ENCODE results near the gene PIR. TPM values are rescaled to one million over a fixed set of nuclear protein-coding genes. Genes with fewer than 3 reads are reported as not detected.

PIR gene
- total RNA-seq, 2 donors from 2014 or later: not detected

GRCh38 chrX:15505101-15505500, 12.0 kb upstream of the PIR start:
- Mint-ChIP-seq H3K4me1 (no peaks in the 10 kb centered on the region), H3K4me3 (no peak overlapping the region), H3K27me3 (peaks cover 13% of the 10 kb centered on the region), H3K27ac (no peak overlapping the region), H3K36me3 (ENCODE audit: low read depth) (no peaks in the 10 kb centered on the region)
- H3K9me3 ChIP-seq (ENCODE audit: control insufficient read depth, low read length, poor library complexity, severe bottlenecking): no peaks in the 10 kb centered on the region
- no peak for ATAC-seq
- DNase-seq: no peak

GRCh38 chrX:15504661-15505060, 11.5 kb upstream of the PIR start:
- H3K9me3 ChIP-seq (ENCODE audit: control insufficient read depth, low read length, poor library complexity, severe bottlenecking): no peaks in the 10 kb centered on the region
- Mint-ChIP-seq H3K4me1 (no peaks in the 10 kb centered on the region), H3K27ac (no peak overlapping the region), H3K27me3 (peaks cover 13% of the 10 kb centered on the region), H3K36me3 (ENCODE audit: low read depth) (no peaks in the 10 kb centered on the region), H3K4me3 (no peak overlapping the region)
- DNase-seq (no peak), ATAC-seq (no peak)

GRCh38 chrX:15501506-15501905, 8.4 kb upstream of the PIR start:
- DNase-seq: no peak
- Mint-ChIP-seq H3K4me1 (peaks cover 4% of the 10 kb centered on the region), H3K4me3 (no peak overlapping the region), H3K27ac (no peak overlapping the region), H3K27me3 (peaks cover 18% of the 10 kb centered on the region), H3K36me3 (ENCODE audit: low read depth) (no peaks in the 10 kb centered on the region)
- no peak for ATAC-seq
- no peaks in the 10 kb centered on the region for H3K9me3 ChIP-seq (ENCODE audit: control insufficient read depth, low read length, poor library complexity, severe bottlenecking)

GRCh38 chrX:15500497-15500966, 7.4 kb upstream of the PIR start, which contains the start of gene BMX:
Gene BMX, plus strand, starts transcription at chrX:15500807. Its CDS starts 7,547 bp downstream, at chrX:15508354.
- no peaks in the 10 kb centered on the region for H3K9me3 ChIP-seq (ENCODE audit: control insufficient read depth, low read length, poor library complexity, severe bottlenecking)
- H3K27ac Mint-ChIP-seq: no peak within 1 kb of the TSS
- peaks cover 18% of the 10 kb centered on the region for H3K27me3 Mint-ChIP-seq
- ATAC-seq (no peak), DNase-seq (no peak)
- no peaks in the 10 kb centered on the region for H3K36me3 Mint-ChIP-seq (ENCODE audit: low read depth)
- no peak within 1 kb of the TSS for H3K4me3 Mint-ChIP-seq
- peaks cover 4% of the 10 kb centered on the region for H3K4me1 Mint-ChIP-seq

GRCh38 chrX:15499976-15500375, 6.8 kb upstream of the PIR start:
- H3K27me3 Mint-ChIP-seq: peaks cover 18% of the 10 kb centered on the region
- H3K4me3 Mint-ChIP-seq: no peak overlapping the region
- ATAC-seq (no peak), DNase-seq (no peak)
- no peaks in the 10 kb centered on the region for H3K9me3 ChIP-seq (ENCODE audit: control insufficient read depth, low read length, poor library complexity, severe bottlenecking)
- H3K4me1 Mint-ChIP-seq: peaks cover 4% of the 10 kb centered on the region
- no peak overlapping the region for H3K27ac Mint-ChIP-seq
- H3K36me3 Mint-ChIP-seq (ENCODE audit: low read depth): no peaks in the 10 kb centered on the region

GRCh38 chrX:15498741-15499140, 5.6 kb upstream of the PIR start:
- no peak for ATAC-seq
- no peaks in the 10 kb centered on the region for H3K36me3 Mint-ChIP-seq (ENCODE audit: low read depth)

GRCh38 chrX:15497865-15498264, 4.7 kb upstream of the PIR start:
- no peaks in the 10 kb centered on the region for H3K36me3 Mint-ChIP-seq (ENCODE audit: low read depth)
- peak; percentile 9 to 11 (median 9) for DNase-seq
- H3K4me3 Mint-ChIP-seq: peak overlapping the region; percentile 49
- H3K27me3 Mint-ChIP-seq: peaks cover 13% of the 10 kb centered on the region
- no peaks in the 10 kb centered on the region for H3K9me3 ChIP-seq (ENCODE audit: control insufficient read depth, low read length, poor library complexity, severe bottlenecking)
- ATAC-seq: peak; percentile 47
- H3K27ac Mint-ChIP-seq: no peak overlapping the region
- peaks cover 13% of the 10 kb centered on the region for H3K4me1 Mint-ChIP-seq

More at GRCh38 chrX:15498741-15499140, 5.6 kb upstream of the PIR start:
- no peak for DNase-seq
- Mint-ChIP-seq H3K27ac (no peak overlapping the region), H3K27me3 (peaks cover 13% of the 10 kb centered on the region), H3K4me1 (peaks cover 5% of the 10 kb centered on the region), H3K4me3 (no peak overlapping the region)
- no peaks in the 10 kb centered on the region for H3K9me3 ChIP-seq (ENCODE audit: control insufficient read depth, low read length, poor library complexity, severe bottlenecking)

GRCh38 chrX:15496824-15497223, 3.7 kb upstream of the PIR start:
- H3K36me3 Mint-ChIP-seq (ENCODE audit: low read depth): no peaks in the 10 kb centered on the region
- peaks cover 7% of the 10 kb centered on the region for H3K27me3 Mint-ChIP-seq
- DNase-seq: no peak
- no peak overlapping the region for H3K27ac Mint-ChIP-seq
- ATAC-seq: no peak
- H3K9me3 ChIP-seq (ENCODE audit: control insufficient read depth, low read length, poor library complexity, severe bottlenecking): no peaks in the 10 kb centered on the region
- no peak overlapping the region for H3K4me3 Mint-ChIP-seq
- H3K4me1 Mint-ChIP-seq: peaks cover 13% of the 10 kb centered on the region

- H3K9me3 ChIP-seq (ENCODE audit: control insufficient read depth, low read length, poor library complexity, severe bottlenecking): no peaks in the 10 kb centered on the region
- Mint-ChIP-seq H3K27ac (no peak overlapping the region), H3K4me3 (no peak overlapping the region), H3K27me3 (peaks cover 6% of the 10 kb centered on the region), H3K4me1 (peaks cover 13% of the 10 kb centered on the region), H3K36me3 (ENCODE audit: low read depth) (no peaks in the 10 kb centered on the region)
- ATAC-seq (no peak), DNase-seq (no peak)
Measured at GRCh38 chrX:15495801-15496200, 2.7 kb upstream of the PIR start.

- no peak overlapping the region for H3K4me3 Mint-ChIP-seq
- H3K9me3 ChIP-seq (ENCODE audit: control insufficient read depth, low read length, poor library complexity, severe bottlenecking): no peaks in the 10 kb centered on the region
- no peak for DNase-seq
- H3K27ac Mint-ChIP-seq: no peak overlapping the region
- peaks cover 9% of the 10 kb centered on the region for H3K4me1 Mint-ChIP-seq
- no peaks in the 10 kb centered on the region for H3K27me3 Mint-ChIP-seq
- no peak for ATAC-seq
- no peaks in the 10 kb centered on the region for H3K36me3 Mint-ChIP-seq (ENCODE audit: low read depth)
Measured at GRCh38 chrX:15492469-15492868, 664 bp downstream of the PIR start.

- Mint-ChIP-seq H3K4me1 (no peaks in the 10 kb centered on the region), H3K27ac (no peak overlapping the region), H3K36me3 (ENCODE audit: low read depth) (no peaks in the 10 kb centered on the region), H3K4me3 (no peak overlapping the region), H3K27me3 (no peaks in the 10 kb centered on the region)
- H3K9me3 ChIP-seq (ENCODE audit: control insufficient read depth, low read length, poor library complexity, severe bottlenecking): no peaks in the 10 kb centered on the region
- DNase-seq (no peak), ATAC-seq (no peak)
Measured at GRCh38 chrX:15483891-15484290, 9.2 kb downstream of the PIR start.

GRCh38 chrX:15475486-15475885, 17.6 kb downstream of the PIR start:
- no peak for DNase-seq
- no peak for ATAC-seq
- Mint-ChIP-seq H3K36me3 (ENCODE audit: low read depth) (no peaks in the 10 kb centered on the region), H3K27me3 (no peaks in the 10 kb centered on the region), H3K27ac (no peak overlapping the region), H3K4me1 (no peaks in the 10 kb centered on the region), H3K4me3 (no peak overlapping the region)
- H3K9me3 ChIP-seq (ENCODE audit: control insufficient read depth, low read length, poor library complexity, severe bottlenecking): no peaks in the 10 kb centered on the region

- no peaks in the 10 kb centered on the region for H3K36me3 Mint-ChIP-seq (ENCODE audit: low read depth)
- H3K4me3 Mint-ChIP-seq: no peak overlapping the region
- H3K4me1 Mint-ChIP-seq: no peaks in the 10 kb centered on the region
- ATAC-seq (no peak), DNase-seq (no peak)
- H3K27me3 Mint-ChIP-seq: no peaks in the 10 kb centered on the region
- H3K9me3 ChIP-seq (ENCODE audit: control insufficient read depth, low read length, poor library complexity, severe bottlenecking): no peaks in the 10 kb centered on the region
- no peak overlapping the region for H3K27ac Mint-ChIP-seq
Measured at GRCh38 chrX:15475021-15475420, 18.1 kb downstream of the PIR start.

GRCh38 chrX:15474028-15474427, 19.1 kb downstream of the PIR start:
- no peaks in the 10 kb centered on the region for H3K9me3 ChIP-seq (ENCODE audit: control insufficient read depth, low read length, poor library complexity, severe bottlenecking)
- no peaks in the 10 kb centered on the region for H3K27me3 Mint-ChIP-seq
- no peak for ATAC-seq
- no peak overlapping the region for H3K27ac Mint-ChIP-seq
- no peak for DNase-seq
- H3K4me3 Mint-ChIP-seq: no peak overlapping the region
- no peaks in the 10 kb centered on the region for H3K36me3 Mint-ChIP-seq (ENCODE audit: low read depth)
- no peaks in the 10 kb centered on the region for H3K4me1 Mint-ChIP-seq

All from T-helper 17 cell (primary cell).